ENCODE measurements around the gene RNF133.

DNA sequence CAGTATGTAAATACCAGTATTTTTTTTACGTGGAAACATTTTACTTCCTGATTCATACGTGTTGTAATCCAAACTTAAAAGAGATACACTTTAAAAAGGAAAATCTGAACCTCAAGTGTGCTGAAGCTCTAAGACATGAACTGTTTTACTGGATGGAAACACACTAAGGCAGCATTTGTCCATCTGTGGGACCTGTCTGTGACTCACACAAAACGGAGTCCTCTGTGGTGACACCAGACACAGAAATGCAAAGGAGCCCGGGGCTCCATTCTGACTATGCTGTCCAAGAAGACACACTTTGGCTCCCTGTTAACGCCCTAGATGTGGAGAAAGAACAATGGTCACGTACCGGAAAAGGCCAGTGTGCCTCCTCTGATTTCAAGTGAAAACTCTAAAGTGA, 23.9 kb downstream of the RNF133 start:
- no peak for TF ChIP-seq EZH2 (IDR thresholded peaks at IDR 0.05; ENCODE audit: borderline replicate concordance, low read depth, low read length, severe bottlenecking)
- TF ChIP-seq, protein P1, sequence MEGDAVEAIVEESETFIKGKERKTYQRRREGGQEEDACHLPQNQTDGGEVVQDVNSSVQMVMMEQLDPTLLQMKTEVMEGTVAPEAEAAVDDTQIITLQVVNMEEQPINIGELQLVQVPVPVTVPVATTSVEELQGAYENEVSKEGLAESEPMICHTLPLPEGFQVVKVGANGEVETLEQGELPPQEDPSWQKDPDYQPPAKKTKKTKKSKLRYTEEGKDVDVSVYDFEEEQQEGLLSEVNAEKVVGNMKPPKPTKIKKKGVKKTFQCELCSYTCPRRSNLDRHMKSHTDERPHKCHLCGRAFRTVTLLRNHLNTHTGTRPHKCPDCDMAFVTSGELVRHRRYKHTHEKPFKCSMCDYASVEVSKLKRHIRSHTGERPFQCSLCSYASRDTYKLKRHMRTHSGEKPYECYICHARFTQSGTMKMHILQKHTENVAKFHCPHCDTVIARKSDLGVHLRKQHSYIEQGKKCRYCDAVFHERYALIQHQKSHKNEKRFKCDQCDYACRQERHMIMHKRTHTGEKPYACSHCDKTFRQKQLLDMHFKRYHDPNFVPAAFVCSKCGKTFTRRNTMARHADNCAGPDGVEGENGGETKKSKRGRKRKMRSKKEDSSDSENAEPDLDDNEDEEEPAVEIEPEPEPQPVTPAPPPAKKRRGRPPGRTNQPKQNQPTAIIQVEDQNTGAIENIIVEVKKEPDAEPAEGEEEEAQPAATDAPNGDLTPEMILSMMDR (IDR thresholded peaks at IDR 0.05; ENCODE audit: borderline replicate concordance, extremely low read depth, low read length, poor library complexity, severe bottlenecking), result no peak

Data from DND-41 (cell line).